HG03159 (cell line): Measurements from ENCODE around the gene OR6A2.
"Not testable (repeated sequence)": the region's sequence is repeated elsewhere in the genome, so short reads cannot be mapped to it uniquely, and the experiment has no call there.

Experiments used
- ATAC-seq: cut with Tn5 transposase; IDR thresholded peaks from one replicate; pipeline ENCODE4 v1.9.1; 2021; ENCODE audit warnings: mild to moderate bottlenecking, moderate library complexity; ENCODE audit not compliant: unreplicated experiment

Gene OR6A2

GRCh38 chr11:6799402-6799801 is at the start of gene OR6A2:
Gene OR6A2, minus strand, starts transcription at chr11:6799689. Its CDS starts 3,981 bp downstream, at chr11:6795708.
- ATAC-seq: no peak

- no peak for ATAC-seq
These were observed 45.9 kb upstream of the OR6A2 start, which contains the start of gene OR10A5 for GRCh38 chr11:6845383-6845782. Gene OR10A5, plus strand, starts transcription at chr11:6845683. Its CDS starts 0 bp downstream, at chr11:6845683.

- ATAC-seq: no peak
These were observed 44.9 kb upstream of the OR6A2 start for GRCh38 chr11:6844356-6844755.

- ATAC-seq: no peak
These were observed 44.2 kb upstream of the OR6A2 start for GRCh38 chr11:6843670-6844069.

GRCh38 chr11:6841694-6842093 is 42.2 kb upstream of the OR6A2 start:
- ATAC-seq: no peak

GRCh38 chr11:6834021-6834420 is 34.5 kb upstream of the OR6A2 start:
- no peak for ATAC-seq

- ATAC-seq: no peak
These were observed 33.9 kb upstream of the OR6A2 start for GRCh38 chr11:6833356-6833755.

- ATAC-seq: no peak
These were observed 28.6 kb upstream of the OR6A2 start for GRCh38 chr11:6828103-6828502.

GRCh38 chr11:6825231-6825744 is 25.8 kb upstream of the OR6A2 start:
- ATAC-seq: no peak

- no peak for ATAC-seq
These were observed 24.8 kb upstream of the OR6A2 start for GRCh38 chr11:6824136-6824823.

GRCh38 chr11:6818967-6819366 is 19.5 kb upstream of the OR6A2 start:
- no peak for ATAC-seq

GRCh38 chr11:6817694-6818093 is 18.2 kb upstream of the OR6A2 start:
- no peak for ATAC-seq

- ATAC-seq: no peak
These were observed 14.2 kb upstream of the OR6A2 start for GRCh38 chr11:6813656-6814055.

GRCh38 chr11:6812390-6813005 is 13.0 kb upstream of the OR6A2 start:
- ATAC-seq: peak; percentile 95

GRCh38 chr11:6801075-6801474 is 1.6 kb upstream of the OR6A2 start:
- ATAC-seq: not testable (repeated sequence)

GRCh38 chr11:6794639-6795038 is 4.8 kb downstream of the OR6A2 start:
- no peak for ATAC-seq

- ATAC-seq: no peak
These were observed 8.9 kb downstream of the OR6A2 start for GRCh38 chr11:6790546-6790945.

GRCh38 chr11:6782720-6783119 is 16.8 kb downstream of the OR6A2 start, which contains the start of gene OR2AG1:
Gene OR2AG1, plus strand, starts transcription at chr11:6783020. Its CDS starts 2,018 bp downstream, at chr11:6785038.
- ATAC-seq: no peak

- no peak for ATAC-seq
These were observed 18.7 kb downstream of the OR6A2 start for GRCh38 chr11:6780829-6781228.

GRCh38 chr11:6778518-6778917 is 21.0 kb downstream of the OR6A2 start:
- ATAC-seq: no peak

GRCh38 chr11:6771926-6772893 is 27.3 kb downstream of the OR6A2 start, which contains the start of gene OR2AG2:
Gene OR2AG2, minus strand, starts transcription at chr11:6771976. Its CDS starts 3,019 bp downstream, at chr11:6768957.
- peak; percentile 97 for ATAC-seq
